Nephron progenitor cell (in vitro differentiated cells): Measurements from ENCODE around the gene DNAJB6.

ENCODE experiments used
- DNase-seq: peaks from one replicate; pipeline ENCODE4 v3.0.0; 2021
- H3K27ac Mint-ChIP-seq: 2 replicates; pipeline ENCODE4 v1.8.0; 2021; ENCODE audit warnings: mild to moderate bottlenecking, moderate library complexity, mixed read lengths
- H3K27me3 Mint-ChIP-seq: 2 replicates; pipeline ENCODE4 v1.8.0; 2021; ENCODE audit warnings: mild to moderate bottlenecking, low read depth, mixed read lengths; ENCODE audit not compliant: poor library complexity
- H3K36me3 Mint-ChIP-seq: 2 replicates; pipeline ENCODE4 v1.8.0; 2021; ENCODE audit warnings: low read depth, mixed read lengths
- H3K4me1 Mint-ChIP-seq: 2 replicates; pipeline ENCODE4 v1.8.0; 2021; ENCODE audit warnings: mixed read lengths
- H3K4me3 Mint-ChIP-seq: 2 replicates; pipeline ENCODE4 v1.8.0; 2021; ENCODE audit warnings: mild to moderate bottlenecking, moderate library complexity, mixed read lengths
- H3K9me3 Mint-ChIP-seq: 2 replicates; pipeline ENCODE4 v1.8.0; 2021; ENCODE audit warnings: mild to moderate bottlenecking, moderate library complexity, mixed read lengths
- CTCF ChIP-seq: fragments of 200-600 bp; sonication (generic); IDR thresholded peaks from 2 replicates; pipeline ENCODE4 v1.5.0; 2021; ENCODE audit warnings: antibody characterized with exemption

Gene DNAJB6

GRCh38 chr7:157462419-157462771 lies 125.6 kb downstream of the DNAJB6 start:
- no peak overlapping the region for H3K27ac Mint-ChIP-seq
- DNase-seq, result no peak
- peak overlapping the region; percentile 16 for H3K4me3 Mint-ChIP-seq
- H3K4me1 Mint-ChIP-seq, result peaks cover 84% of the 10 kb centered on the region
- H3K27me3 Mint-ChIP-seq, result peaks cover 32% of the 10 kb centered on the region
- no peak for TF ChIP-seq CTCF
- H3K36me3 Mint-ChIP-seq, result no peaks in the 10 kb centered on the region
- no peaks in the 10 kb centered on the region for H3K9me3 Mint-ChIP-seq

- H3K27me3 Mint-ChIP-seq, result peaks cover 32% of the 10 kb centered on the region
- H3K9me3 Mint-ChIP-seq, result no peaks in the 10 kb centered on the region
- H3K27ac Mint-ChIP-seq, result no peak overlapping the region
- DNase-seq, result no peak
- H3K4me3 Mint-ChIP-seq, result peak overlapping the region; percentile 16
- no peak for TF ChIP-seq CTCF
- no peaks in the 10 kb centered on the region for H3K36me3 Mint-ChIP-seq
- H3K4me1 Mint-ChIP-seq, result peaks cover 84% of the 10 kb centered on the region
These were observed 126.0 kb downstream of the DNAJB6 start for GRCh38 chr7:157462840-157463239.

GRCh38 chr7:157463245-157463644 lies 126.4 kb downstream of the DNAJB6 start:
- peaks cover 82% of the 10 kb centered on the region for H3K4me1 Mint-ChIP-seq
- H3K9me3 Mint-ChIP-seq, result no peaks in the 10 kb centered on the region
- no peak overlapping the region for H3K27ac Mint-ChIP-seq
- no peak for DNase-seq
- H3K4me3 Mint-ChIP-seq, result no peak overlapping the region
- peaks cover 32% of the 10 kb centered on the region for H3K27me3 Mint-ChIP-seq
- TF ChIP-seq CTCF, result no peak
- no peaks in the 10 kb centered on the region for H3K36me3 Mint-ChIP-seq

- DNase-seq, result peak; percentile 35
- Mint-ChIP-seq H3K4me3 (peak overlapping the region; percentile 44), H3K4me1 (peaks cover 71% of the 10 kb centered on the region), H3K27ac (peak overlapping the region; percentile 33), H3K27me3 (peaks cover 32% of the 10 kb centered on the region), H3K36me3 (no peaks in the 10 kb centered on the region), H3K9me3 (no peaks in the 10 kb centered on the region)
- TF ChIP-seq CTCF, result no peak
These were observed 127.5 kb downstream of the DNAJB6 start for GRCh38 chr7:157464111-157464970.

- Mint-ChIP-seq H3K36me3 (no peaks in the 10 kb centered on the region), H3K27ac (peak overlapping the region; percentile 75), H3K9me3 (no peaks in the 10 kb centered on the region), H3K27me3 (peaks cover 32% of the 10 kb centered on the region), H3K4me1 (peaks cover 66% of the 10 kb centered on the region), H3K4me3 (peak overlapping the region; percentile 40)
- DNase-seq, result no peak
- no peak for TF ChIP-seq CTCF
These were observed 128.4 kb downstream of the DNAJB6 start for GRCh38 chr7:157464971-157465886.
